Kasumi-1 (cell line): ENCODE results near the gene SPTBN5.
A peak's percentile ranks its signal among the peaks of the same experiment; 100 is the strongest.

ENCODE experiments used
- DNase-seq, 2 experiments: peaks; one replicate each; lab custom pipeline; 2025; lab: John Stamatoyannopoulos, UW

SPTBN5 gene

DNA sequence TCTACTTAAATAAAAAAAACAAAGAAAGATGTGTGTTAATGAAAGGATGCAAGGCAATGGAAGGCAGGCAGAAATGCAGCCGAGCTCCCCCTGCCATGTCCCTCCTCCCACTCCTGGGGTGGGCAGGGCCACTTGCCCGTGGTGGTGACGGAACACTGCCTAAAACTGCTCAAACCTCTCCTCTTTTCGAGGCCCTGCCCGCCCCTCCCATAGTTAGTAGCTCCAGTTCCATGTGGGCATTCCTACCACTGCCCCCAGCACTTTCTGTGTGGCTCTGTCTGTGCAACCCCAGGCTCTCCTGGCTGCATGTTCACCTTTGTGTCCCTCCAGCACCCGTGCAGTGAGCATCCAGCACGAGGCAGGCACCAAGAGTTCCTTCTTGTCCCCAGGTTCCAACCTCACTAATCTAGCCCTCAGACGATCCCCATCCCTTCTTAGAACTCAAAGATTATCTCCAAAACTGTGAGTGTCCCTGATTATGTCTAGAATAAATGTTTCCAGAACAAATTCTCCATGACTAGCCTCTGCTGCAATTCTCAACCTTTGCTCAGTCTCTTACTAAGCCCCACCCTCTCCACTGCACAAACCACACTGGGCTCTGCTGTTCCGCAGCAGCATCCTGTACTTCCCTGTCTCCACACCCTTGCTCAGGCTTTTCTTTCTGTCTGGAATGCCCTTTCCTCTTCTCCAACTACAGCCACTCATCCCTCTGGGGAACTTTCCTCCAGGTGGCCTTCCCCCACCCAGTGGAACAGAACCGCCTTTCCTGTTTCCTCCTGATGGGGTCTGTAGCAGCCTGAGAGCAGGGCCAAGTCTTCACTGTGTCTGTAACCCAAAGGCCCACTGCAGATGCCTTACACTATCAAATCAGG, 32.6 kb upstream of the SPTBN5 start:
- DNase-seq: peak; percentile 8 to 24

DNA sequence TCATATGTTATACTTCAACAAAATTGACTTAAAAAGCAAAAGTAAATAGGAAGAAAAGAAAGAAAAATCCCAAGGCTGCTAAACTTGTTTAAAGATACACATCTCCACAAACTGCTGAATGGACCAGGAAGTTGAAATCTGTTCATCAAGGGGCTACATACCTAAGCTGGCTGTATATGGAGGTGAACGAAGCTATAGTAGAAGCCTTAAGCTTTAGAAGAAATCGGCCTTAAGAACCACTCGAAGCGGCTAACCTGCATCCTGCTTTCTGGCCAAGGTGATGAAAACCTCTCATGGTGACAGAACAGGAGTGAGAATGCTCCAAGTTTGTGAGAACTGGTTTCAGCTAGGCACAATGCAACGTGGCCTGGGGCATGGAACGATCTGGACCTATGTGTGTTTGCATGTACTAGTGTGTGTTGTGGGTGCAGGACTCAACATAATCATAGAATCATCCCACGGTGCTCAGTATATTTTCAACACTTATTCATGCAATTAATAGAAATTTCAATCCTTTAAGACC, 31.3 kb upstream of the SPTBN5 start:
- no peak for DNase-seq

DNA sequence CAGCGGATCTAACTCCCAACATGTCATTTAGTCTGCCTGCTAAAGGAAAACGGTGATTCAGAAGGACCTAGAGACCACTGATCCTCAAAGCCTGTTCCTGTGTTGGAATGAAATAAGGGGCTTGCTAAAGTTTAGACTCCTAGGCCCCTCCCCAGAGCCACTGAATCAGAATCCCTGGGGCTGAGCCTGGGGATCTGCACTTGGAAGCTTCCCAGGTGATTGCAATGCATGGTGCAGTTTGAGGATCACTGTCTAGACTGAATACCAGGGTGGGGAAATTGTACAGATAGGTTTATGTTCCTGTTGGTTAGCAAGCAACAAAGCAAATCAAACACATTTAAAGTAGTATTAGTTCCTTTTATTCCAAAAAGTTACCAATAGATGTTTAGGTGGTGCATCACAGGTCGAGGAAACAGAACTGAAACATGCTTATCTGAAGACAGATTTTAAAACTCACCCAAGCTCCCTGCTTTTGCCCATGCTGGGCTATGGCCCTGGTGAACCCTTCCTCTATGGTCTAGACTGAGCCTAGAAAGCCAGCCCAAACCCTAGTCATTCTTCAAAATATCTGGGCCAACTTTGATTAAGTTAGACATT, 29.6 kb upstream of the SPTBN5 start:
- no peak for DNase-seq

DNA sequence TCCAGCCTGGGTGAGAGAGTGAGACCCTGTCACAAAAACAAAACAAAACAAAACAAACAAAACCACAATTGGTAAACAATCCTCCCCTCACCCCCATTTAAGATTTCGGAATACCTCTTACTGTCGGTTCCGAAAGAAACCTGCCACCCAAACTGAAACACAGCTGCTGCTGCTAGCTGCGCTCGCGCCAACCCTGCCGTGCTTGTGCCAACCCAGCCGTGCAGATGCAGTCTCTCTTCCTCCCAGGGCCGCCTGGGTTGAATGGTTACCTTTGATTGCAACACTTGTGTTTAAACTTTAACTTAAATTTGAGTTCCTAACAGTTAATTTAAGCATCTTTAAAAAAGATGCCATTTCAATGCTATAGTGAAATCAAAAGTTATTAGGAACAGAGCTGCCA, 28.5 kb upstream of the SPTBN5 start:
- no peak for DNase-seq

DNA sequence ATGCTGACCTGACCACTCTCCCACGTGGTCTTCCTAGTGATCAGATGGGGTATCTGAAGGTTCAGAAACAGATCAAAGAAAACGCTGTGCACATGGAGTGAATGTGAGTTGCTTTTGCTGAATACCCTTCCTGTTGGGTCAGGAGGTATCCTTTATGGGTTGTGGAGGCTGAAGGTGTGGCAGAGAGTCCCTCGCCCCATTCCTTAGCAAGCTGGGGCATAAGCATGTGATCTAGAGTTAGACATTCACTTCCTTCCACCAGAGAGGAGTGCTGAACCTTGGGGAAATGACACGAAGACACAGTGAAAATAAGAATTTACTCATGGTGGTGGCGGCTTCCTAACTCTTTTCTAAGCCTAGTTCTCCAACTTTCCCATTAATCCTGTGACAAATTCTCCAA, 27.8 kb upstream of the SPTBN5 start:
- DNase-seq: no peak

DNA sequence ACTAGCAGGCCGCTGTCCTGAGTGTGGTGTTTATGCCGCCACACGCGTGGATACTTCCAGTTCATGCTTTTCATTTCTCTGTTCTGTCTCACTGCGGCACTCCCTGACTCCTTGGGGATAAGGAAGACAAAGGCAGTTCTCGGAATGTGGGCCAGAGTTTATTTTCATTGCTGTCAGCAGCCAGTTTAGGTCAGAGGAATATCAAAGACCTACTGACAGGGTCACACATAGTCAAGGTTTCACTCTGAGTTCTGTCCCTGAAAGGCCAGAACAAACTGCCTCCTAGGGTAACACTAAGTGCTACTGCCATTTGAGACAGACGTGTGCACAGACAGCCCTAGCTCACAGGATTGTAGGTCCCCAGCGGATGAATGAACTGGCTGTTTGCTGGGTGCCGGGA, 27.3 kb upstream of the SPTBN5 start:
- no peak for DNase-seq

DNA sequence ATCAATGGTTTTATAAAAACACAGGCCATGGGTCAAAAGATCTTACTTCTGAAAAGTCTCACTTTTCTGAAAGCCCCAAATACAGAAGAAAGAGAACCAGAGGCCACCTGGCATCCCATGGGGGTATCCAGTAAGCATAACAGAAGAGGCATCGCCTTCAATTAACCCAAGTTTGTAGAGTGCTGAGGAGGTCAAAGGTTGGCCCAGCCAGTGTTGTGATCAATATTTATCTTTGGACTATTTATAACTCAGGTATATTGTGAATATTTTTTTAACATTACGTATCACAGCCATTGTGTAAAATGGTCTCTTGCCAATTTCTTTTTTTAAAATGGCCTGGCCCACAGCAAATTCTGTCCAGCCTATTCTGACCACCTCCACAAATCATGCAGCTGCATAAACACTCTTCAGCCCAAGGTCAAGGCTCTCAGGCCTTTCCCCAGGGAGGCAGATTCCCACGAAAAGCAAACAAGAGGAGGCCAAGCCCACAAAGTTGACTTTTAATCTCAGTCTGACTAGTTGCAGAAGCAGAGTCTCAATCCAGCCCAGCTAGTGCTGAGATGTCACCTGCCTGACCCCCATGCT, 26.2 kb upstream of the SPTBN5 start:
- no peak for DNase-seq

DNA sequence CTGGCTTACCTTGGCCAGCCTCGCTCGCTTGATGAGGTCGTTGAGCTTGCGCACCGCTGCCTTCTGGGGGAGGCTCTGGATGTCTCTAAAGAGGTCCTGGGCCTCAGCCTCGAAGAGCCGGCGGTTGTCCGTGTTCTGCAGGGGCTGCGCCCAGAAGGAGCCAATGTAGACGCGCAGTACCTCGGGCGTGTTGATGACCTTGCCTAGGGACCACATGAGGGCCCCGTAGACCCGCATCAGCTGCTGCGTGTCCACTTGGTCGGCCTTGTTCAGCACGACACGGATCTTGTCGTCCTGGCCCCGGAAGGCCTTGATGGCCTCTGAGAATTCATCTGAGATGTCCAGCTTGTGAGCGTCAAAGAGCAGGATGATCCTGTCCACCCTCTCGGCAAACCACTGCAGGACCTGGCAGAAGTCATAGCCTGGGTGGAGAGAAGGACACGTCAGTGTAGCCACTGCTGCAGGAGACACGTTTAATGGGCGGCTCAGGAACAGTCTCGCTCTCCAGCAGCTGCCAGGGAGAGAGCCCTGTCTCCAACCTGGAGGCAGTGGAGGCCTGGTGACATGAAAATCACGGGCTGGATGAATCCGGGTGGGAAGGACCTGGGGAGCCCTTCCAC, 25.5 kb upstream of the SPTBN5 start:
- no peak for DNase-seq

DNA sequence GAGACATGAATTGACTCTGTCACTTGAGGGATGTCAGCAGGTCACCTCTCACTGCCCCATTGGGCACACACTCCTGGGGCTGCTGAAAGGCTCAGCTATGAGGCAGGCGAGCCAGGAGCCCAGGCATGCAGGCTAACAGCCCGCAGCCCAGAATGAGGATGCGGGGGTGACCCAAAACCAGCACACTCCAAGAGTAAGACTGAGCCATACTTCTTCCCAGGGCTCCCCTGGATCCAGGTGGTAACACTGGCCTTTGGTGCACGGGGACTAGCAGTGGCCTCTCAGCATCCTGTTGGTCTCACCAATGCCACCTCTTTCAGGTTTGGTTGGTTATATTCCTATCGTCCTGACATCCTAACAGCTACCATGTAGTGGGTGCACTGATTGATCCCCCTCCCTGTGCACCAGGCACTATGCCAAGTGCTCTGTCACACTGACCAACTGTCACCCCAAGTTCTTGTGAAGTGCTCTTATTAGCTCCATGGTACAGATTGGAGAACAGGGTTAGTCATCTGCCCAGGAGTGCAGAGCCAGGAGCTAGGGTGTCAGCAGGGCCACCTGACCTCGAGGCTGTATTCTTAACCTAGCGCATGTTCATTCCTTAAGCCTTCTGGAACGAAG, 24.8 kb upstream of the SPTBN5 start:
- DNase-seq: no peak

DNA sequence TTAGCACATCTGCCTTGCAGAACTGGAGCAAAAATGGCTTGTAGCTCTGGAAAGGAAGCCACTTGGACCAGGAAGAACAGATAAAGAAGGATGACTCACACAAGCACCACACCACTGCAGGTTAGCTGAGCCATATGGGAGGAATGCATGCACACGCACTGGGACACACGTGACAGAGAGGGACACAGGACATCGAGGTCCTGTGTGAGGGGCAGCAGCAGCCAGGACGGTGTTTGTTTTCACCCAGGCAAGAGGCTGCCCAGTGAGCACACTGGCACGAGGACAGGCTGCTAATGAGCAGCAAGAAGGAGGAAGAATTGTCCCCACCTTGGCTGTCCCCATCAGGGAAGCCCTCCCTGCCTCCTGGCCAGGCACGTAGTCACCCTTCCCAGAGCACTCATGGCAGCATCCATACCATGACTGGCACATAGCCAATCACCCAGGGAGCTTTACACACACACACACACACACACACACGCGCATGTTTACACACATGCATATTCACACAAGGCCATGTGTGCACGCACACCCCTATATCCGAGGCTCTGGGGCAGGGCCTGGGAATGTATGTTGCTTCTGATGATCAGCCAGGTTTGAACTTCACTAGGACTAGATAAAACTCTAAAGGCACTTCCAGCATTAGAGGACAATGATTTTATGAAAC, 24.0 kb upstream of the SPTBN5 start:
- DNase-seq: peak; percentile 30 to 33

DNA sequence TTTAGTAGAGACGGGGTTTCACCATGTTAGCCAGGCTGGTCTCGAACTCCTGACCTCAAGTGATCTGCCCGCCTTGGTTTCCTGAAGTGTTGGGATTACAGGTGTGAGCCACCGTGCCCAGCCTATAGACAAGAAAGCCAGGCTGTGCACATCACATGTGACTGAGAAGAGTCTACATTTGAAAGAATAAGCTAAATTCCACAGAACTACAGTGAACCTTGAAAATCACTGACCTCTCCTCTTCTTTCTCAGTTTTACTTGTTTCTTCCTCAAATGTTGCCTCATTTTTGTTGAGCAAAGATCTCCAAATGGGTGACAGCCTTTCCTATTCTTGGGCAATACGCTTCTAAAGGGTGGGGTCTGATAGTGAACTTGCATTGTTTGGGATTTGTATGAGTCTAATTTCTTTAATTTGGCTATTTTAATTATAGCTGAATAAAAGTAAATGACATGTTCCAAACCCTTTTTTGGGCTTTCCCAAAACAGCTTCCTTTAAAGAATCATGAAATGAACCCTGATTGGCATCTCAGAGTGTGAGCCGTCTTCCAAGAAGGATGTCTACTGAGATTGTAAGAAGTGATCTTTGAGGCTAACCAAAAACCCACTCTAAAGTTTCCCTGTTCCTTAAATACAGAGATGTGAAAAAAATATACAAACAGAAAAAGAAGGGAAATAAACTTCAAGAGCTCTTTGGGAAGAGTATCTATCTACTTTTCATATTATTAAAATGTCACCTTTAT, 21.6 kb upstream of the SPTBN5 start:
- DNase-seq: no peak

DNA sequence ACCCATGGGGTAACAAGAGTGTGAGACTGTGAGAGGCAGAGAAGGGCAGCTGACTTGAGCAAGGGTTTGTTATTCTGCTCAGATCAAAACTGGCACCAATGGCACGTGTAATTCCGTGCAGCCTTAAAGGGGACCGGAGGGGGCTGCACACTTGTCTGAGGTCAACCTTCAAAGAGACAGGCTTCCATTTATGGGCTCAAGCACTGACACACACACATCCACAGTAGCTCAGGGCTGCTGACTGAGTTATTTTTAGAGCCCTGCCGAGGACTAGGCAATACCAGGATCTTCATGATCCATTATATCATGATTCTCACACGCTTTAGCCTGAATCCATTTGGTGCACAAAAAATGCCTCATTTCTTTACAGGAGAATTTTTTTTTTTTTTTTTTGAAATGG, 20.6 kb upstream of the SPTBN5 start:
- DNase-seq: no peak

DNA sequence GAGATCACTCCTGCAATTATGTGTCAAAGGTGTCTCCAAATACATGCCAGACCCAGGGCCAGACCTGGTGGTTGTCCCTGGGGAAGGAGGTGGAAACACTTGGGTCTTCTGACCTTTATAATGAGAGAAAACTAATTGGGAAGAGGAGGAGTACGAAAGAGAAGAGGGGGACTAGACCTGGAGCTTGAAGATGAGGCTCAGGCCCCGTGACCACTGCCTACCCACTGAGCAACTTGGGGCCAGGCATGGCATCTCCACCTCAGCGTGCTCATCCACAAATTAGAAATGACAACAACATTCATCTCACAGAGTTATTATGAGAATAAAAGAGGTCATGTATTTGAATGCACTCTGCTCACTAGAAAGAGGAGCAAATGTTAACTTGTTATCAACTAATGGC, 19.4 kb upstream of the SPTBN5 start:
- no peak for DNase-seq

DNA sequence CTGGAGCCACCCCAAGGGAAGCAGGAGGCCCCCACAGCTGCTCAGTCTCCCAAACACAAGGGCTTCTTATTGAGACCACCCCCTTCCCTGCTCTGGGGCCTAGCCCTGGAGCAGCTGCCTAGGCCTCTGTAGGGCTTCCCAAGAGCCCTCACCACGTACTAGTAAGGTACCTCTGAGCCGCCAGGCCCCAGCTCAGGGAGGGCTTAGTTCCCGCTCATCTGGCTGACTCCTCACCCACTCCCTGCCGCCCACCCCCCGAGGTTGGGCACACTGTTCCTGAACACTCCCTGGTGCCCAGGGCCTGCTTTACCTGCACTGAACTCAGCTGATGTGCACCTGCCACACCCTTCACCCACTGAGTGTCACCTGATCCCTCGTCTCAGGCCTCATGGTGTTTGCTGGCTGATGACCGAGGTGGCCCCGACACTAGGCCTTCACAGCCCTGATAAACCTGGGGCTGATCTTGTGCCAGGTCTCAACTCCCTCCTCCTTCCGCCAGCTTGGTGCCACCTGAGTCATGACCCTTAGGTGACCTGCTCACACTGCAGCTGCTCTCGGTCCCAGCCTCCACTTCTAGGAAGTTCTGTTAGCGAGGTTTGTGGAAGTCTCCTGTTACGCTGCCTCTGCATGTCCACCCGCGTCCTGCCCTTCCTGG, 18.0 kb upstream of the SPTBN5 start:
- DNase-seq: no peak

DNA sequence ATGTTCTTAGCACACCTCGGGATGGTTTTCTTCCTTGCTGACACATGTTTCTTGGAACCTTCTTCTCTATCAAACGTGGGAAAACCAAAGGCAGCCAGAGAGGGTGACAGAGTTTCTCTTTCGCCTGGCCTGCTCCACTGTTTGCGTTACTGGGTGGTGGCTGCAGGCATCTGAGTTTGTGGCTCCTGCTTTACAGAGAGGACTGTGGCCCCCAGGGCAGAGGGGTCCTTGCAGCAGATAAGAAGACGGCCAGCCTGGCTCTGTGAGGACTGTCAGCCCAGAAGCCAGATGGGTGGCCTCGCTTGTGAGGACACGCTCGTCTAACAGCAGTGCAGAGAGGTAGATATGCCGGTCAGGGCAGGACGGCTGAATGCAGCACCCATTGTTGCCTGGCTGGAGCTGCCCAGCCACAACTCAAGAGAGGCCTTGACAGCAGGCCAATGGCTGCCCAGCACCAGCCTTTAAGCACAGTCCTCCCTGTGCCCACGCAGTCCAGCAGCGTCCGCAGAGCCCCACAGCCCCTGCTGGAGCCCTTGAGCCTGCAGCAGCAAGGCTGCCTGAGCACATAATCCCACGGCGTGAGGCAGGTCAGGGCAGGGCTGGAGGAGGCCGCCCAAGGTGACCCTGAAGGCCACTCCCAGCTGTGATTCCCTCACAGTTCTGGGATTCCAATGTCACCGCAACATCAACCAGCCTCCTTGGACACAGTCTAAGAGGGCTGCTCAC, 15.0 kb upstream of the SPTBN5 start:
- no peak for DNase-seq

DNA sequence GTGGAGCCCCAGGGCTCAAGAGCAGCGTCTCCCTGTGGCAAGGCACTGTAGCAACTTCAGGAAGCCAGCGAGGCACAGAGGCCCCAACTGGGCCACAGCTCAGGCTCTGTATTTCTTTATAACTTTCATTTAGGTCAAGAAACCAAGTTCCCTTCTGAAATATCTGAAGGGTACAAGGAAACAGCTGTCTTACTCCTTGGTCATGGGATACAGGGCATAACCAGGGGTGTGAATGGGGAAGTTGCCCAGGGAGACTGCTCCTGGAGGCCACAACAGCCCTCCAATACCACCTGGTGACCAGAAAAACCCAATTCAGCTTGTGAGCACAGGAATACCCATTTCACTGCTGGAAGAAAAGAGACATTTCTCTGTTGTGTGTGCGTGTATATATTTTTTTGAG, 13.3 kb upstream of the SPTBN5 start:
- no peak for DNase-seq

DNA sequence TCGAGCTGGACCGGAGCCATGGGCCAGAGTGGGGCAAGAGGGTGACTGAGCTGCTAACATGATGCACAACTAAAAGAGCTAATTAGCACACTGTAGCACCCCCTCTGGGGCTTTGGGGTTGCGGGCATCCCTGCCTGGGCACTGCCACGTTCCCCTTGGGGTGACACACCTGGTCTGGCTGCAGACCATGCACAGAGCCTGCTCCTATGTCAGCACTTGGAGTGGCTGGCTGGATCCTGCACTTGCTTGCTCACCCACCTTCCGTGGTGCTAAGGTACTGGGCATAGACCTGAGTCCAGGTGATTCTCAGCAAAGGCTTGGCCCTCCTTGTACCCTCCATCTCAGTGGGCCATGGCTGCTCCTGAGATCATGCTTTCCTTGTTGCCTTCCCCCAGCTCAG, 12.8 kb upstream of the SPTBN5 start:
- DNase-seq: no peak

DNA sequence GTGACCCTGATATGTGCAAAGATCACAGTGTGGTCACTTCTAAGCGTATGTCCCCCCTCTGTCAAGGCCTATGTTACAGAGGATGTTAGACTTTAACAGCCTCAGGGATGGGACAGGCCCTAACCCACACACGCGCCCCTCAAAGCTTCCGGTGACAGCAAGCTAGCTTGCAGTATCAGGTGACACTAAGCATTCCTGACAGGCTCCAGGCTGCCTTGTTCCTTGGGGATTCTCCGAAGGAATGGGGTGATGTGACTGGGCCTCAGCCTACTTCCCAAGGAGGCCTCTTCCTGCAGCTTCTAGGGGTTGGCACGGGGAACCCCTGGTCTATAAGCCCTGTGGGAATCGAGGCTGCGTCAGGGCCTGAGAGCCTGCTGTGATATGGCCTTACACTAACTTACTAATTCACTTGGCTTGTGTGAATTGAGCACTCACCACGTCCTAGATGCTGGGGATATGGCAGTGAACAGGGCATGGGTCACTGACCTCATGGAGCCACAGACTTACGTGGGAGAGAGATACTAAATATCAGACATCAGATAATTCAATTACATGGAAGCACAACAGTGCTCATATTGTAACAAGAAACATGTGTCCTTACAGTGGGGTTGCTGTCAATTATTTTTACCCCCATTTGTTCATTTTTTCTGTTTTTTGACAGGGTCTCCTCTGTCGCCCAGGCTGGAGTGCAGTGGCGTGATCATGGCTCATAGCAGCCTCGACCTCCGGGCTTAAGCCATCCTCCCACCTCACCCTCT, 11.4 kb upstream of the SPTBN5 start:
- no peak for DNase-seq

DNA sequence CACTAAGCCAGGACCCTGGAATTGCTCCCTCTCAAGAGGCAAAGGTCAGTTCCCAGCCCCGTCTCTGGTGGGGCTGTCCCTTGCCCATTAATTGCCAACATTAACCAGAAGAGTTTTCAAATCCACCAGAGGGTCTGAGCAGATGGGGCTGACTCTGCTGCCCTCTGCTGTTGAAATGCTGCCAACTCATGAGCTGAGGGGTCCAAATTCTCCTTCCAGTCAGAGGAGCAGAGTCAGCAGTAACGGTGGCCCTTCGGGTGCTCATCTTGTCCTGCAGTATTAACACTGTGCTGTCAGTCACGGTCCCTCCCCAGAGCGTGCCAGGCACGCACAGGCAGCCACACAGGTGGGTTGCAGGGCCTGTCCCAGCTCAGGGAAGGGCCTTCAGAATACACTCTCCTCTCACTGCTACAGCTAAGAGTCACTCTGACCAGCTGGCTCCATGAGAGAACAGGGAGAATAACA, 10.7 kb upstream of the SPTBN5 start:
- peak; percentile 38 to 55 for DNase-seq
